Endothelial cell of umbilical vein (primary cell): Measurements from ENCODE around the gene LY9. TPM values are rescaled to one million over a fixed set of nuclear protein-coding genes. Genes with fewer than 3 reads are reported as not detected.

Experiments
- BruUV-seq: library from RNA; stranded (reverse); fragments of 400-500 nt; replicated peaks from 2 replicates; lab custom pipeline; 2021; lab: Mats Ljungman, UMichigan
- CTCF ChIA-PET: fragments of 300-600, 350-600 bp; sonication (Branson Sonifier 250); formaldehyde crosslinking; loops from one replicate; lab custom pipeline; 2021; ENCODE audit warnings: antibody characterized with exemption, inconsistent platforms; lab: Charles Lee
- POLR2A ChIA-PET: fragments of 300-600, 350-600 bp; sonication (Branson Sonifier 250); formaldehyde crosslinking; loops from one replicate; lab custom pipeline; 2021; ENCODE audit warnings: antibody characterized with exemption, inconsistent platforms; lab: Charles Lee
- DNase-seq: peaks from one replicate; pipeline ENCODE4 v3.0.0-alpha.2; 2011; ENCODE audit warnings: low read depth, low spot score
- FAIRE-seq: peaks from 2 replicates; lab custom pipeline; 2011; peaks lifted over from hg19 to GRCh38; lab: Jason Lieb, UNC
- H2AFZ ChIP-seq: 2 replicates; pipeline ENCODE4 v1.6.0; 2012; ENCODE audit warnings: low read depth, low read length, control low read depth, inconsistent platforms
- H3K27ac ChIP-seq: 2 replicates; pipeline ENCODE4 v1.5.1; 2011; ENCODE audit warnings: low read depth, mild to moderate bottlenecking, control low read depth, low read length, moderate library complexity; ENCODE audit not compliant: insufficient read depth
- H3K27me3 ChIP-seq, 2 experiments: 2 replicates each; pipeline versions ENCODE4 v1.6.0 to v1.6.1; 2011; ENCODE audit warnings: low read length in 2 of 2, mixed read lengths in 1 of 2; ENCODE audit not compliant: control insufficient read depth in 2 of 2, insufficient read depth in 2 of 2
- H3K36me3 ChIP-seq, 2 experiments: 2 replicates in 1 of 2; 3 replicates in 1 of 2; pipeline ENCODE4 v1.5.1; 2011; ENCODE audit warnings: low read length in 2 of 2, mild to moderate bottlenecking in 1 of 2, moderate library complexity in 1 of 2; ENCODE audit not compliant: control insufficient read depth in 2 of 2, insufficient read depth in 2 of 2; ENCODE audit errors: extremely low read depth in 1 of 2
- H3K4me1 ChIP-seq: 3 replicates; pipeline ENCODE4 v1.5.1; 2011; ENCODE audit warnings: mild to moderate bottlenecking, low read length; ENCODE audit not compliant: control insufficient read depth, insufficient read depth; ENCODE audit errors: extremely low read depth
- H3K4me2 ChIP-seq: 2 replicates; pipeline ENCODE4 v1.6.1; 2011; ENCODE audit warnings: low read length, control low read depth, mixed read lengths; ENCODE audit not compliant: insufficient read depth
- H3K4me3 ChIP-seq, 3 experiments: fragments of 200-600 bp in 1 of 3; sonication (generic), shearing (Covaris generic) in 1 of 3; replicated peaks in 1 of 3; 2 replicates each; pipeline ENCODE4 v1.5.1; 2011 to 2016; ENCODE audit warnings: control low read depth in 3 of 3, low read length in 3 of 3, mild to moderate bottlenecking in 2 of 3, inconsistent platforms in 1 of 3, low read depth in 1 of 3, moderate library complexity in 1 of 3; ENCODE audit not compliant: insufficient read depth in 1 of 3
- H3K79me2 ChIP-seq: 2 replicates; pipeline ENCODE4 v1.6.0; 2012; ENCODE audit warnings: low read length, inconsistent platforms; ENCODE audit not compliant: control insufficient read depth, insufficient read depth
- H3K9ac ChIP-seq: replicated peaks from 2 replicates; pipeline ENCODE3; 2011; ENCODE audit warnings: low read length, control low read depth; ENCODE audit not compliant: insufficient read depth; ENCODE audit errors: extremely low read depth
- H3K9me1 ChIP-seq: replicated peaks from 3 replicates; pipeline ENCODE4 v1.6.0; 2011; ENCODE audit warnings: mild to moderate bottlenecking, low read length; ENCODE audit not compliant: control insufficient read depth, insufficient read depth; ENCODE audit errors: extremely low read depth
- H3K9me3 ChIP-seq: replicated peaks from 2 replicates; pipeline ENCODE4 v1.5.1; 2012; ENCODE audit warnings: low read length, inconsistent platforms; ENCODE audit not compliant: control insufficient read depth, insufficient read depth
- H4K20me1 ChIP-seq: replicated peaks from 2 replicates; pipeline ENCODE3; 2011; ENCODE audit warnings: mild to moderate bottlenecking, low read length; ENCODE audit not compliant: control insufficient read depth, insufficient read depth; ENCODE audit errors: extremely low read depth
- CTCF ChIP-seq, 2 donors: IDR thresholded peaks; 1 replicate in 1 of 2; 2 replicates in 1 of 2; pipeline ENCODE4 v1.5.1; 2011; ENCODE audit warnings: low read length in 2 of 2, mild to moderate bottlenecking in 2 of 2, moderate library complexity in 2 of 2, control low read depth in 1 of 2, inconsistent platforms in 1 of 2, low read depth in 1 of 2; ENCODE audit not compliant: insufficient read depth in 1 of 2; ENCODE audit errors: extremely low read depth in 1 of 2
- EZH2 ChIP-seq: IDR thresholded peaks from 2 replicates; pipeline ENCODE4 v1.6.1; 2012; ENCODE audit warnings: borderline replicate concordance, low read depth, mild to moderate bottlenecking, moderate library complexity, low read length, inconsistent platforms; ENCODE audit not compliant: severe bottlenecking
- GATA2 ChIP-seq: IDR thresholded peaks from 2 replicates; pipeline ENCODE4 v1.7.0; 2011; ENCODE audit warnings: low read depth, mild to moderate bottlenecking, moderate library complexity, mixed read lengths, low read length; ENCODE audit not compliant: insufficient read length, insufficient read depth
- JUN ChIP-seq: IDR thresholded peaks from 2 replicates; pipeline ENCODE4 v1.6.1; 2011; ENCODE audit warnings: borderline replicate concordance, low read depth; ENCODE audit not compliant: insufficient read length, insufficient read depth
- MAX ChIP-seq: IDR thresholded peaks from 2 replicates; pipeline ENCODE4 v1.6.1; 2011; ENCODE audit not compliant: insufficient read depth, insufficient read length
- MYC ChIP-seq: IDR thresholded peaks from one replicate; pipeline ENCODE4 v1.6.1; 2011; ENCODE audit warnings: mild to moderate bottlenecking, low read depth, low read length
- POLR2A ChIP-seq: IDR thresholded peaks from 2 replicates; pipeline ENCODE4 v1.6.1; 2012; ENCODE audit warnings: low read depth, mild to moderate bottlenecking, control low read depth, low read length
- POLR2AphosphoS5 ChIP-seq: IDR thresholded peaks from 2 replicates; pipeline ENCODE4 v1.6.1; 2012; ENCODE audit warnings: low read depth, mild to moderate bottlenecking, control low read depth, low read length, moderate library complexity; ENCODE audit not compliant: insufficient read depth
- dilution Hi-C: fragments of 300-500 bp; cut with MboI; formaldehyde crosslinking; loops from one replicate; pipeline ENCODE4 v1.15.0; 2019; ENCODE audit warnings: low sequenced_read_pairs; ENCODE audit not compliant: extremely low pct_ligation_motif_present
- intact Hi-C: fragments of 100-400 bp; cut with micrococcal nuclease; formaldehyde crosslinking; loops from one replicate; pipeline ENCODE4 v1.10.0; 2022
- polyA plus RNA-seq, 4 experiments: library from polyadenylated mRNA; depleted of rRNA in 3 of 4; stranded (reverse) in 3 of 4; unstranded in 1 of 4; fragments of >200 nt; gene quantifications; 2 replicates each; pipeline versions ENCODE4 v1.2.1 to v1.2.3, GENCODE V29; 2011 to 2012; ENCODE audit warnings: missing spikeins in 1 of 4
- total RNA-seq: library from RNA; stranded (reverse); gene quantifications from 2 replicates; pipeline ENCODE4 v1.2.3, GENCODE V29; 2021

Gene LY9
- total and polyA plus RNA-seq, 2 donors (not counting 3 experiments of a cell fraction or from before 2014, with no cell fraction given) = not detected

DNA sequence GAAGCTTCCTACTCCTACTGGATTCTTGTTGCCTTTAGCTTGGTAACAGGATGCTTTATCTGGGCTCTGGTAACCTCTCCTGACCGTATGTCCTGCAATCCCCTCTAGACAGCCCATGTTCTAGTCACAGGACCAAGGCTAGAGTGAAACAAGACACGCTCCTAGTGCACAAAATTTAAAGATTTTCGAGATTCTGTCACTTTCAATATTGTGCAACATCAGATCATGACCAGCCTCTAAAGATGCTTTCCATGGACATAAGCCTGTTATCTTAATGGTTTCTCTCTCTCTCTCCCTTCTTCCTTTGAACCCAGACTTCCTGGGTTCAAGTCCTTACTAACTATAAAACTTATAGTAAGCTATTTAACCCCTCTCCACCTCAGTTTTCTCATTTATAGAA, 1.6 kb upstream of the LY9 start:
- DNase-seq (no peak), FAIRE-seq (no peak)
- no peaks in the 10 kb centered on the region for H3K79me2 ChIP-seq
- H3K9me1 ChIP-seq = no peaks in the 10 kb centered on the region
- ChIA-PET CTCF (no interaction called here), POLR2A (no interaction called here)
- H2AFZ ChIP-seq = no peak overlapping the region
- H3K36me3 ChIP-seq = no peaks in the 10 kb centered on the region
- no peaks in the 10 kb centered on the region for H3K4me1 ChIP-seq
- dilution Hi-C loops (no loop called here), intact Hi-C loops (no loop called here)
- BruUV-seq = no TSS peak
- TF ChIP-seq POLR2AphosphoS5 (no peak), POLR2A (no peak), MYC (no peak), GATA2 (no peak), CTCF (IDR thresholded peaks at IDR 0.05; ENCODE audit: extremely low read depth in 1 of 2, insufficient read depth in 1 of 2, low read depth in 1 of 2, low read length in 2 of 2) (no peak), JUN (no peak), MAX (no peak), EZH2 (no peak)
- H3K4me3 ChIP-seq = no peak overlapping the region
- no peaks in the 10 kb centered on the region for H4K20me1 ChIP-seq
- no peaks in the 10 kb centered on the region for H3K27me3 ChIP-seq
- no peaks in the 10 kb centered on the region for H3K9me3 ChIP-seq
- H3K27ac ChIP-seq = no peak overlapping the region
- no peak overlapping the region for H3K9ac ChIP-seq
- no peak overlapping the region for H3K4me2 ChIP-seq
